Stimulated activated CD4-positive, alpha-beta T cell treated with anti-CD3 and anti-CD28 coated beads, Interleukin-2, amount 100 ng/mL, for 4 hours (primary cell): ENCODE measurements around the gene PFDN2.

Experiments used
- DNase-seq: peaks from one replicate; pipeline ENCODE4 v3.0.0-alpha.2; 2020; ENCODE audit warnings: low read depth

The PFDN2 gene

GRCh38 chr1:161099090-161099802, 18.6 kb downstream of the PFDN2 start:
- no peak for DNase-seq

GRCh38 chr1:161098210-161099068, 19.4 kb downstream of the PFDN2 start, which contains the start of gene KLHDC9:
KLHDC9 (plus strand) TSS chr1:161098361; CDS start chr1:161098536, 175 bp downstream.
- DNase-seq = peak; percentile 30

- no peak for DNase-seq
These were observed 21.3 kb downstream of the PFDN2 start for GRCh38 chr1:161096530-161096929.

GRCh38 chr1:161096015-161096414, 21.8 kb downstream of the PFDN2 start:
- no peak for DNase-seq

GRCh38 chr1:161095230-161095629, 22.6 kb downstream of the PFDN2 start:
- DNase-seq = no peak

- no peak for DNase-seq
These were observed 23.4 kb downstream of the PFDN2 start for GRCh38 chr1:161094481-161094880.

GRCh38 chr1:161092621-161093028, 25.2 kb downstream of the PFDN2 start:
- peak; percentile 64 for DNase-seq

- DNase-seq = no peak
These were observed 25.9 kb downstream of the PFDN2 start for GRCh38 chr1:161091796-161092507.

- no peak for DNase-seq
These were observed 26.7 kb downstream of the PFDN2 start for GRCh38 chr1:161091093-161091492.

- no peak for DNase-seq
These were observed 27.2 kb downstream of the PFDN2 start for GRCh38 chr1:161090617-161091016.

GRCh38 chr1:161089938-161090337, 27.9 kb downstream of the PFDN2 start:
- DNase-seq = no peak

GRCh38 chr1:161089251-161089924, 28.4 kb downstream of the PFDN2 start, which contains the start of gene NECTIN4:
NECTIN4 (minus strand) TSS chr1:161089558; CDS start chr1:161089296, 262 bp downstream.
- no peak for DNase-seq

GRCh38 chr1:161088587-161089110, 29.2 kb downstream of the PFDN2 start:
- DNase-seq = no peak

GRCh38 chr1:161086457-161086856, 31.4 kb downstream of the PFDN2 start:
- no peak for DNase-seq

GRCh38 chr1:161085165-161085564, 32.7 kb downstream of the PFDN2 start:
- no peak for DNase-seq

- DNase-seq = no peak
These were observed 33.2 kb downstream of the PFDN2 start for GRCh38 chr1:161084597-161084988.

- DNase-seq = no peak
These were observed 33.9 kb downstream of the PFDN2 start for GRCh38 chr1:161083748-161084596.

- DNase-seq = no peak
These were observed 34.7 kb downstream of the PFDN2 start for GRCh38 chr1:161082996-161083747.

- no peak for DNase-seq
These were observed 35.4 kb downstream of the PFDN2 start for GRCh38 chr1:161082483-161082882.

GRCh38 chr1:161081519-161081918, 36.3 kb downstream of the PFDN2 start:
- DNase-seq = no peak
